22Rv1 (cell line): ENCODE results near the gene PLAAT3.
A peak's percentile ranks its signal among the peaks of the same experiment; 100 is the strongest.
"Not testable (repeated sequence)": the region's sequence is repeated elsewhere in the genome, so short reads cannot be mapped to it uniquely, and the experiment has no call there.

Experiments
- H3K27ac ChIP-seq: fragments of 450-650 bp; 2 replicates; pipeline ENCODE4 v1.5.1; 2017
- CTCF ChIP-seq: fragments of 450-650 bp; IDR thresholded peaks from 2 replicates; pipeline ENCODE4 v1.5.1; 2017; ENCODE audit warnings: mild to moderate bottlenecking
- ZFX ChIP-seq: fragments of 450-650 bp; IDR thresholded peaks from 2 replicates; pipeline ENCODE4 v1.6.1; 2017; ENCODE audit warnings: antibody characterized with exemption, borderline replicate concordance

Gene PLAAT3

GRCh38 chr11:63608353-63609345, 5.6 kb downstream of the PLAAT3 start:
- H3K27ac ChIP-seq = no peak overlapping the region
- no peak for TF ChIP-seq CTCF
- TF ChIP-seq ZFX = no peak

DNA sequence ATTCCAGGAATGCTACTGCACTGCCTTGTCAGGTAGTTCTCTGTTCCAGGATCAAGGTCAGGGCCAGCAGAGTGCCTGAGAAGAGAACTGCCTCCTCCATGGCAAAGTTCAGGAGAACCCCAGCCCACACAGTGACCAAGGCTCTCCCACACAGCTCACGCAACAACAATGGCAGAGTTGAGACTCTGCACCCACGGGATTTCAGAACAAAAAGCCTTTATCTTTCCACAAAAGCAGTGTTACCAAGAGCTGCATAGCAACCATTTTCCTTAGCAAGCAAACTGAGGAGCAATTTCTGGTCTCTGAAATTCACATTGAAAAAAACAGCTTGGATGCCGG, 11.1 kb downstream of the PLAAT3 start:
- TF ChIP-seq ZFX = no peak
- TF ChIP-seq CTCF = no peak
- H3K27ac ChIP-seq = no peak overlapping the region

GRCh38 chr11:63602290-63603179, 11.7 kb downstream of the PLAAT3 start:
- not testable (repeated sequence) for H3K27ac ChIP-seq

- TF ChIP-seq ZFX (no peak), CTCF (no peak)
- H3K27ac ChIP-seq = no peak overlapping the region
These were observed 14.8 kb downstream of the PLAAT3 start for GRCh38 chr11:63599211-63600122.

GRCh38 chr11:63598556-63598955, 15.7 kb downstream of the PLAAT3 start:
- TF ChIP-seq ZFX (no peak), CTCF (no peak)
- H3K27ac ChIP-seq = no peak overlapping the region

DNA sequence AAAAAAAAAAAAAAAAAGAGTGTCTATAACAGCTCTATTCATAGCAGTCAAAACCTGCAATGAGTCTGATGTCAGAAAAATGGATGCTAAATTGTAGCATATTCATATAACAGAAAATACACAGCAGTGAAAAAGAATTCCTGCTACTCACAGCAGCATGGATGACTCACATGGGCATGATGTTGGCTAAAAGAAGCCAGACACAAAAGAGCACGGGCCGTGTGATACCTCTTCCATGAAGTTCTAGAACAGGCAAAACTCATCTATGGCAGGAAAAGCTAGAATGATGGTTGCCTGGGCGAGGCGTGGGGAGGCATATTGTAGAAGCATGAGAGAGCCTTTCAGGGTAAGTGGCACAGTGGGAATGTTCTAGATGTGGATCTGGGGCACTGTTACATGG, 18.9 kb downstream of the PLAAT3 start:
- H3K27ac ChIP-seq = no peak overlapping the region
- TF ChIP-seq ZFX (no peak), CTCF (no peak)

DNA sequence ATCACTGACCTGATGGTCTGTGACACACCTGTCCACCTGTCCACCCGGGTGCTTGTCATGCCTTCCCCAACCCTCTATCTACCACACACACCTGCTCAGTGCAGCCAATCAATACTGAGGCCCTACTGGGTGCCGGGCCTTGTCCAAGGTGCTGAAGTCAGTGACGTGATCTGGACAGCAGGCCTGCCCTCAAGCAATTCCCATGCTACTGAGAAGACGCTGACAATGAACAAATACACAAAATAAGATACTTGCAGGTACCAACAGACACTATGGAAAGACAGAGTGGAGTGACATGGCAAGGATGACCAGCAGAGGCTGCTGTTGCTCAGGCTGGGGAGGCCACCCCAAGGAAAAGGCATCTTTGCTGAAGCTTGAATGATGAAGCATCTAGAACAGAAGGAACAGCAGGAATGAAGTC, 21.2 kb downstream of the PLAAT3 start:
- TF ChIP-seq CTCF (peak; percentile 80), ZFX (no peak)

More for the DNA sequence above, 21.2 kb downstream of the PLAAT3 start:
- no peak overlapping the region for H3K27ac ChIP-seq
